ENCODE data around the gene OBSCN. TPM values are rescaled to one million over a fixed set of nuclear protein-coding genes. Genes with fewer than 3 reads are reported as not detected.

The OBSCN gene
- total RNA-seq, 1 donor from 2014 or later = 5.1 TPM

- no peak overlapping the region for H3K4me3 Mint-ChIP-seq
- H3K27me3 Mint-ChIP-seq (ENCODE audit: insufficient read depth, low read depth) = peaks cover 2% of the 10 kb centered on the region
- Histone ChIP-seq H3K79me2 (ENCODE audit: low read depth) (peaks cover 11% of the 10 kb centered on the region), H3K36me3 (no peaks in the 10 kb centered on the region), H3K27me3 (no peaks in the 10 kb centered on the region), H2AFZ (replicated peaks) (no peak overlapping the region), H3K9ac (no peak overlapping the region), H3K4me3 (no peak overlapping the region), H3K4me2 (no peak overlapping the region), H3K27ac (no peak overlapping the region), H3F3A (ENCODE audit: low read depth) (no peaks in the 10 kb centered on the region), H3K9me3 (ENCODE audit: low read depth) (no peaks in the 10 kb centered on the region), H3K4me1 (peaks cover 4% of the 10 kb centered on the region), H4K20me1 (ENCODE audit: low read depth) (peaks cover 21% of the 10 kb centered on the region)
- TF ChIP-seq CTCF (IDR thresholded peaks at IDR 0.05) (no peak), EZH2phosphoT487 (IDR thresholded peaks at IDR 0.05) (no peak)
- no peak overlapping the region for H3K27ac Mint-ChIP-seq
- no peaks in the 10 kb centered on the region for H3K9me3 Mint-ChIP-seq
- no peaks in the 10 kb centered on the region for H3K4me1 Mint-ChIP-seq
- H3K36me3 Mint-ChIP-seq = peaks cover 2% of the 10 kb centered on the region
- DNase-seq (ENCODE audit: low spot score) = no peak
Measured at GRCh38 chr1:228177183-228177475, 30.7 kb upstream of the OBSCN start.

GRCh38 chr1:228177721-228178710 lies 29.8 kb upstream of the OBSCN start:
- H3K9ac ChIP-seq = no peak overlapping the region
- H3K4me3 ChIP-seq = no peak overlapping the region
- peaks cover 12% of the 10 kb centered on the region for H4K20me1 ChIP-seq (ENCODE audit: low read depth)
- H3K79me2 ChIP-seq (ENCODE audit: low read depth) = peaks cover 11% of the 10 kb centered on the region
- no peak for TF ChIP-seq EZH2 (IDR thresholded peaks at IDR 0.05)
- no peak for TF ChIP-seq CTCF (IDR thresholded peaks at IDR 0.05)
- no peak for TF ChIP-seq EZH2phosphoT487 (IDR thresholded peaks at IDR 0.05)
- no peaks in the 10 kb centered on the region for H3F3A ChIP-seq (ENCODE audit: low read depth)
- no peaks in the 10 kb centered on the region for H3K9me3 Mint-ChIP-seq
- H3K4me2 ChIP-seq = no peak overlapping the region
- no peaks in the 10 kb centered on the region for H3K9me3 ChIP-seq (ENCODE audit: low read depth)
- peaks cover 4% of the 10 kb centered on the region for H3K4me1 ChIP-seq
- no peak for DNase-seq (ENCODE audit: low spot score)
- H3K27ac ChIP-seq = no peak overlapping the region
- peaks cover 2% of the 10 kb centered on the region for H3K36me3 Mint-ChIP-seq
- no peaks in the 10 kb centered on the region for H3K36me3 ChIP-seq
- H2AFZ ChIP-seq (replicated peaks) = no peak overlapping the region
- H3K4me1 Mint-ChIP-seq = no peaks in the 10 kb centered on the region
- peaks cover 2% of the 10 kb centered on the region for H3K27me3 Mint-ChIP-seq (ENCODE audit: insufficient read depth, low read depth)
- H3K27ac Mint-ChIP-seq = no peak overlapping the region
- no peak overlapping the region for H3K4me3 Mint-ChIP-seq
- H3K27me3 ChIP-seq = no peaks in the 10 kb centered on the region

GRCh38 chr1:228178737-228179684 lies 28.8 kb upstream of the OBSCN start:
- no peaks in the 10 kb centered on the region for H3K9me3 ChIP-seq (ENCODE audit: low read depth)
- H3K27ac Mint-ChIP-seq = no peak overlapping the region
- H4K20me1 ChIP-seq (ENCODE audit: low read depth) = peaks cover 4% of the 10 kb centered on the region
- no peaks in the 10 kb centered on the region for H3K27me3 ChIP-seq
- no peak overlapping the region for H3K4me2 ChIP-seq
- H2AFZ ChIP-seq (replicated peaks) = no peak overlapping the region
- TF ChIP-seq EZH2 (IDR thresholded peaks at IDR 0.05) (no peak), CTCF (IDR thresholded peaks at IDR 0.05) (no peak), EZH2phosphoT487 (IDR thresholded peaks at IDR 0.05) (no peak)
- no peaks in the 10 kb centered on the region for H3K36me3 ChIP-seq
- H3K4me1 ChIP-seq = no peaks in the 10 kb centered on the region
- H3K4me1 Mint-ChIP-seq = peaks cover 7% of the 10 kb centered on the region
- no peak for DNase-seq (ENCODE audit: low spot score)
- H3F3A ChIP-seq (ENCODE audit: low read depth) = no peaks in the 10 kb centered on the region
- H3K27ac ChIP-seq = no peak overlapping the region
- no peaks in the 10 kb centered on the region for H3K9me3 Mint-ChIP-seq
- no peak overlapping the region for H3K4me3 ChIP-seq
- H3K9ac ChIP-seq = no peak overlapping the region
- peaks cover 2% of the 10 kb centered on the region for H3K36me3 Mint-ChIP-seq
- no peak overlapping the region for H3K4me3 Mint-ChIP-seq
- H3K27me3 Mint-ChIP-seq (ENCODE audit: insufficient read depth, low read depth) = peaks cover 2% of the 10 kb centered on the region
- H3K79me2 ChIP-seq (ENCODE audit: low read depth) = peaks cover 7% of the 10 kb centered on the region
